HG02938 (cell line): ENCODE results near the gene GON4L.
"Not testable (repeated sequence)": the region's sequence is repeated elsewhere in the genome, so short reads cannot be mapped to it uniquely, and the experiment has no call there.

Experiments
- ATAC-seq: cut with Tn5 transposase; IDR thresholded peaks from one replicate; pipeline ENCODE4 v1.9.1; 2021; ENCODE audit warnings: mild to moderate bottlenecking, moderate library complexity; ENCODE audit not compliant: unreplicated experiment

GON4L gene

DNA sequence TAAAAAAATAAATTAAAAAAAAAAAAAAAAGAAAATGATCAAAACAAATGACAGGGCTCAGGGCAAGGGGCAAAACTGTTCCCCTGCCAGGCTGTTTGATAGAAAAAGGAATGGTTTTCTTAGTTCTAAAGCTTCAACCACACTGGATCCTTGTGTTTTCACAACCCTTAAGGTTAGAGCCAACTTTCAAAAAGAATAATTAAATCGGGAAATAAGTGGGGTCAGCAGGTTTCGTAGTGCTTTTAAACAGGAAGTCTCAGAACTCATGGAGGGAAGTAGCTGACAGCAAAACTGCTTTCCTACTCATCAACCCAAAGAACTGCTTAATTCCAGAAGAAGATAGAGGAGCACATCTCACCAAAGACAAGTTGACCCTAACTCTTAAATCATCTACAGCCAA, 155.3 kb downstream of the GON4L start:
- ATAC-seq = not testable (repeated sequence)
